GM12878 (cell line): ENCODE data around the gene ANK2. TPM values are rescaled to one million over a fixed set of nuclear protein-coding genes. Genes with fewer than 3 reads are reported as not detected.

Source experiments
- ATAC-seq: fragments of 200-7000 bp; cut with Tn5 transposase; 3 replicates; pipeline ENCODE4 v1.9.1; 2020; ENCODE audit warnings: mild to moderate bottlenecking, moderate library complexity
- BruUV-seq: library from RNA; stranded (reverse); fragments of 400-500 nt; replicated peaks from 2 replicates; lab custom pipeline; 2021; lab: Mats Ljungman, UMichigan
- CTCF ChIA-PET: fragments of 300-600 bp; sonication (Branson Sonifier 250); formaldehyde crosslinking; extraction: SDS; loops from one replicate; lab custom pipeline; 2021; ENCODE audit warnings: inconsistent platforms; lab: Yijun Ruan, JAX
- POLR2A ChIA-PET: fragments of 350-600 bp; formaldehyde crosslinking; extraction: SDS; loops from one replicate; lab custom pipeline; 2021; ENCODE audit warnings: inconsistent platforms; lab: Charles Lee
- RAD21 ChIA-PET: fragments of 300-600 bp; sonication (Branson Sonifier 250); formaldehyde crosslinking; loops from one replicate; lab custom pipeline; 2023; ENCODE audit warnings: antibody characterized with exemption; ENCODE audit not compliant: unreplicated experiment; lab: Charles Lee
- SMC1A ChIA-PET: fragments of 300-600 bp; sonication (Branson Sonifier 250); formaldehyde crosslinking; loops from one replicate; lab custom pipeline; 2023; ENCODE audit not compliant: unreplicated experiment, uncharacterized antibody; lab: Charles Lee
- DNase-seq: peaks from one replicate; pipeline ENCODE4 v3.0.0-alpha.2; 2011; ENCODE audit warnings: low read depth, low spot score
- FAIRE-seq: peaks from 3 replicates; lab custom pipeline; 2011; peaks lifted over from hg19 to GRCh38; lab: Jason Lieb, UNC
- H2AFZ ChIP-seq: 2 replicates; pipeline ENCODE4 v1.6.0; 2011; ENCODE audit warnings: low read depth, low read length, control low read depth; ENCODE audit not compliant: control insufficient read depth
- H3K27ac ChIP-seq: 2 replicates; pipeline ENCODE4 v1.5.1; 2011; ENCODE audit warnings: control low read depth; ENCODE audit not compliant: control insufficient read depth, insufficient read depth
- H3K27me3 ChIP-seq, 2 experiments: replicated peaks in 1 of 2; 2 replicates each; pipeline versions ENCODE4 v1.6.0 to v1.6.1; 2011; ENCODE audit warnings: low read length in 1 of 2; ENCODE audit not compliant: control insufficient read depth in 2 of 2, insufficient read depth in 2 of 2
- H3K36me3 ChIP-seq, 2 experiments: 2 replicates each; pipeline ENCODE4 v1.5.1; 2011; ENCODE audit warnings: low read length in 1 of 2; ENCODE audit not compliant: control insufficient read depth in 2 of 2, insufficient read depth in 2 of 2
- H3K4me1 ChIP-seq: 2 replicates; pipeline ENCODE4 v1.6.1; 2011; ENCODE audit warnings: mild to moderate bottlenecking, low read length, moderate library complexity, mixed read lengths; ENCODE audit not compliant: control insufficient read depth, insufficient read depth
- H3K4me2 ChIP-seq: 2 replicates; pipeline ENCODE4 v1.6.0; 2011; ENCODE audit warnings: control low read depth; ENCODE audit not compliant: control insufficient read depth, insufficient read depth
- H3K4me3 ChIP-seq: fragments of 200-600 bp; sonication (generic); 2 replicates; pipeline ENCODE4 v1.5.1; 2016
- H3K79me2 ChIP-seq: 2 replicates; pipeline ENCODE4 v1.6.0; 2011; ENCODE audit warnings: low read length; ENCODE audit not compliant: control insufficient read depth, insufficient read depth
- H3K9ac ChIP-seq: 2 replicates; pipeline ENCODE4 v1.8.0; 2011; ENCODE audit warnings: low read length, control low read depth, mixed read lengths; ENCODE audit not compliant: control insufficient read depth, insufficient read depth
- H3K9me3 ChIP-seq: replicated peaks from 3 replicates; pipeline ENCODE4 v1.5.1; 2011; ENCODE audit warnings: mild to moderate bottlenecking, low read length; ENCODE audit not compliant: control insufficient read depth, insufficient read depth
- H4K20me1 ChIP-seq: 2 replicates; pipeline ENCODE4 v1.6.0; 2011; ENCODE audit not compliant: control insufficient read depth, insufficient read depth
- E2F8 ChIP-seq: fragments of 450-650 bp; IDR thresholded peaks from 2 replicates; pipeline ENCODE4 v1.6.1; 2018; ENCODE audit warnings: mild to moderate bottlenecking, low read depth, moderate library complexity; ENCODE audit not compliant: partially characterized antibody
- SUZ12 ChIP-seq: fragments of 200-600 bp; sonication (generic); IDR thresholded peaks from one replicate; pipeline ENCODE4 v1.6.1; 2018; ENCODE audit warnings: antibody characterized with exemption, mild to moderate bottlenecking; ENCODE audit not compliant: unreplicated experiment
- TAF1 ChIP-seq: IDR thresholded peaks from 2 replicates; pipeline ENCODE4 v1.6.1; 2011; ENCODE audit warnings: mild to moderate bottlenecking, low read depth, low read length, borderline replicate concordance
- ZZZ3 ChIP-seq: IDR thresholded peaks from 2 replicates; pipeline ENCODE4 v1.6.1; 2011; ENCODE audit warnings: low read depth; ENCODE audit not compliant: control insufficient read depth, insufficient read length
- WGBS: methylation state at CpG from one replicate; pipeline ENCODE4 v1.1.6; 2016; ENCODE audit warnings: low lambda C conversion rate; ENCODE audit not compliant: insufficient replicate concordance, insufficient coverage; ENCODE audit errors: missing lambda C conversion rate; 5-methylcytosine and 5-hydroxymethylcytosine counted together
- in situ Hi-C: fragments of 300-500 bp; cut with MboI; formaldehyde crosslinking; loops from 9 replicates; pipeline ENCODE4 v1.14.3; 2018; ENCODE audit warnings: mixed read lengths
- intact Hi-C: fragments of 100-400 bp; cut with micrococcal nuclease; formaldehyde crosslinking; loops from one replicate; pipeline ENCODE4 v1.14.2; 2022; ENCODE audit not compliant: unreplicated experiment
- polyA plus RNA-seq, 11 experiments: library from polyadenylated mRNA; depleted of rRNA in 4 of 11; unstranded in 6 of 11; stranded (reverse) in 5 of 11; fragments of >200 nt; fragmentation: Nextera tagmentation in 4 of 11; fragmentation: Illumina TruSeq in 1 of 11; extraction: Ambion mirVana in 4 of 11; extraction: Trizol in 1 of 11; gene quantifications; 1 replicate in 1 of 11; 2 replicates in 10 of 11; pipeline versions ENCODE4 v1.2.1 to v1.2.3, GENCODE V29; 2011 to 2016; ENCODE audit warnings: inconsistent platforms in 2 of 11, missing spikeins in 2 of 11, low read depth in 1 of 11
- total RNA-seq, 4 experiments: library from RNA; depleted of rRNA in 3 of 4; stranded (reverse); fragments of >200 nt in 3 of 4; fragmentation: Illumina TruSeq in 1 of 4; extraction: Trizol in 1 of 4; gene quantifications; 2 replicates each; pipeline versions ENCODE4 v1.2.1 to v1.2.3, GENCODE V29; 2013 to 2021
- TF ChIP-seq, protein P1 (sequence below): IDR thresholded peaks from 2 replicates; pipeline ENCODE4 v1.6.1; 2011; ENCODE audit warnings: mild to moderate bottlenecking, low read depth, low read length, moderate library complexity; ENCODE audit not compliant: insufficient replicate concordance
- TF ChIP-seq, protein P2 (sequence below): fragments of 450-650 bp; formaldehyde crosslinking; IDR thresholded peaks from 2 replicates; pipeline ENCODE4 v1.4.0; 2022; ENCODE audit warnings: mild to moderate bottlenecking, moderate library complexity
- TF ChIP-seq, protein P3 (sequence below): fragments of 450-650 bp; formaldehyde crosslinking; IDR thresholded peaks from 2 replicates; pipeline ENCODE4 v1.5.0; 2022; ENCODE audit warnings: mild to moderate bottlenecking, missing genetic modification characterization

Gene ANK2
- total and polyA plus RNA-seq, 10 of the 15 experiments (the other 5 are each of a cell fraction or from before 2014, with no cell fraction given) = 1.6 to 13.0 (median 4.1) TPM

- H3K4me2 ChIP-seq = no peak overlapping the region
- no peaks in the 10 kb centered on the region for H4K20me1 ChIP-seq
- intact Hi-C loops (no loop called here), in situ Hi-C loops (no loop called here)
- no peak overlapping the region for H3K4me3 ChIP-seq
- H3K9me3 ChIP-seq = no peaks in the 10 kb centered on the region
- BruUV-seq = no TSS peak
- TF ChIP-seq, protein P1, sequence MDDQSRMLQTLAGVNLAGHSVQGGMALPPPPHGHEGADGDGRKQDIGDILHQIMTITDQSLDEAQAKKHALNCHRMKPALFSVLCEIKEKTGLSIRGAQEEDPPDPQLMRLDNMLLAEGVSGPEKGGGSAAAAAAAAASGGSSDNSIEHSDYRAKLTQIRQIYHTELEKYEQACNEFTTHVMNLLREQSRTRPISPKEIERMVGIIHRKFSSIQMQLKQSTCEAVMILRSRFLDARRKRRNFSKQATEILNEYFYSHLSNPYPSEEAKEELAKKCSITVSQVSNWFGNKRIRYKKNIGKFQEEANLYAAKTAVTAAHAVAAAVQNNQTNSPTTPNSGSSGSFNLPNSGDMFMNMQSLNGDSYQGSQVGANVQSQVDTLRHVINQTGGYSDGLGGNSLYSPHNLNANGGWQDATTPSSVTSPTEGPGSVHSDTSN = no peak
- TF ChIP-seq, protein P2, sequence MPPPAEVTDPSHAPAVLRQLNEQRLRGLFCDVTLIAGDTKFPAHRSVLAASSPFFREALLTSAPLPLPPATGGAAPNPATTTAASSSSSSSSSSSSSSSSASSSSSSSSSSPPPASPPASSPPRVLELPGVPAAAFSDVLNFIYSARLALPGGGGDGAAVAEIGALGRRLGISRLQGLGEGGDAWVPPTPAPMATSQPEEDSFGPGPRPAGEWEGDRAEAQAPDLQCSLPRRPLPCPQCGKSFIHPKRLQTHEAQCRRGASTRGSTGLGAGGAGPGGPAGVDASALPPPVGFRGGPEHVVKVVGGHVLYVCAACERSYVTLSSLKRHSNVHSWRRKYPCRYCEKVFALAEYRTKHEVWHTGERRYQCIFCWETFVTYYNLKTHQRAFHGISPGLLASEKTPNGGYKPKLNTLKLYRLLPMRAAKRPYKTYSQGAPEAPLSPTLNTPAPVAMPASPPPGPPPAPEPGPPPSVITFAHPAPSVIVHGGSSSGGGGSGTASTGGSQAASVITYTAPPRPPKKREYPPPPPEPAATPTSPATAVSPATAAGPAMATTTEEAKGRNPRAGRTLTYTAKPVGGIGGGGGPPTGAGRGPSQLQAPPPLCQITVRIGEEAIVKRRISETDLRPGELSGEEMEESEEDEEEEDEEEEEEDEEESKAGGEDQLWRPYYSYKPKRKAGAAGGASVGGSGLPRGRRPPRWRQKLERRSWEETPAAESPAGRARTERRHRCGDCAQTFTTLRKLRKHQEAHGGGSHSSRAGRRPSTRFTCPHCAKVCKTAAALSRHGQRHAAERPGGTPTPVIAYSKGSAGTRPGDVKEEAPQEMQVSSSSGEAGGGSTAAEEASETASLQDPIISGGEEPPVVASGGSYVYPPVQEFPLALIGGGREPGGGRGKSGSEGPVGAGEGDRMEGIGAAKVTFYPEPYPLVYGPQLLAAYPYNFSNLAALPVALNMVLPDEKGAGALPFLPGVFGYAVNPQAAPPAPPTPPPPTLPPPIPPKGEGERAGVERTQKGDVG (CRISPR knock-in tag) = no peak
- no peak for TF ChIP-seq E2F8
- TF ChIP-seq ZZZ3 = no peak
- no peak for TF ChIP-seq SUZ12
- TF ChIP-seq, protein P3, sequence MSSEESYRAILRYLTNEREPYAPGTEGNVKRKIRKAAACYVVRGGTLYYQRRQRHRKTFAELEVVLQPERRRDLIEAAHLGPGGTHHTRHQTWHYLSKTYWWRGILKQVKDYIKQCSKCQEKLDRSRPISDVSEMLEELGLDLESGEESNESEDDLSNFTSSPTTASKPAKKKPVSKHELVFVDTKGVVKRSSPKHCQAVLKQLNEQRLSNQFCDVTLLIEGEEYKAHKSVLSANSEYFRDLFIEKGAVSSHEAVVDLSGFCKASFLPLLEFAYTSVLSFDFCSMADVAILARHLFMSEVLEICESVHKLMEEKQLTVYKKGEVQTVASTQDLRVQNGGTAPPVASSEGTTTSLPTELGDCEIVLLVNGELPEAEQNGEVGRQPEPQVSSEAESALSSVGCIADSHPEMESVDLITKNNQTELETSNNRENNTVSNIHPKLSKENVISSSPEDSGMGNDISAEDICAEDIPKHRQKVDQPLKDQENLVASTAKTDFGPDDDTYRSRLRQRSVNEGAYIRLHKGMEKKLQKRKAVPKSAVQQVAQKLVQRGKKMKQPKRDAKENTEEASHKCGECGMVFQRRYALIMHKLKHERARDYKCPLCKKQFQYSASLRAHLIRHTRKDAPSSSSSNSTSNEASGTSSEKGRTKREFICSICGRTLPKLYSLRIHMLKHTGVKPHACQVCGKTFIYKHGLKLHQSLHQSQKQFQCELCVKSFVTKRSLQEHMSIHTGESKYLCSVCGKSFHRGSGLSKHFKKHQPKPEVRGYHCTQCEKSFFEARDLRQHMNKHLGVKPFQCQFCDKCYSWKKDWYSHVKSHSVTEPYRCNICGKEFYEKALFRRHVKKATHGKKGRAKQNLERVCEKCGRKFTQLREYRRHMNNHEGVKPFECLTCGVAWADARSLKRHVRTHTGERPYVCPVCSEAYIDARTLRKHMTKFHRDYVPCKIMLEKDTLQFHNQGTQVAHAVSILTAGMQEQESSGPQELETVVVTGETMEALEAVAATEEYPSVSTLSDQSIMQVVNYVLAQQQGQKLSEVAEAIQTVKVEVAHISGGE = no peak
- no peak for TF ChIP-seq TAF1
- ATAC-seq = no peak
- no peak for FAIRE-seq
- H3K27me3 ChIP-seq = no peaks in the 10 kb centered on the region
- no peaks in the 10 kb centered on the region for H3K79me2 ChIP-seq
- H3K4me1 ChIP-seq = no peaks in the 10 kb centered on the region
- H3K36me3 ChIP-seq = no peaks in the 10 kb centered on the region
- no peak overlapping the region for H3K9ac ChIP-seq
- SMC1A ChIA-PET = no interaction called here
- CTCF ChIA-PET = no interaction called here
- no peak for DNase-seq
- WGBS = 44% methylated on average over 5 of the region's 5 CpGs
- H3K27ac ChIP-seq = no peak overlapping the region
- no peak overlapping the region for H2AFZ ChIP-seq
- POLR2A ChIA-PET = no interaction called here
- RAD21 ChIA-PET = no interaction called here
Observed at GRCh38 chr4:113170115-113170804, 120.8 kb downstream of the ANK2 start.
